ENCODE data around the gene ZNF506.
"Not testable (repeated sequence)": the region's sequence is repeated elsewhere in the genome, so short reads cannot be mapped to it uniquely, and the experiment has no call there.

Gene ZNF506

GRCh38 chr19:19821366-19821951 is at the start of gene ZNF506:
Gene ZNF506 (minus strand): TSS chr19:19821750. CDS start chr19:19821603, 147 bp downstream.
- no peak for FAIRE-seq

GRCh38 chr19:19870086-19870485 is 48.5 kb upstream of the ZNF506 start:
- FAIRE-seq: not testable (repeated sequence)

DNA sequence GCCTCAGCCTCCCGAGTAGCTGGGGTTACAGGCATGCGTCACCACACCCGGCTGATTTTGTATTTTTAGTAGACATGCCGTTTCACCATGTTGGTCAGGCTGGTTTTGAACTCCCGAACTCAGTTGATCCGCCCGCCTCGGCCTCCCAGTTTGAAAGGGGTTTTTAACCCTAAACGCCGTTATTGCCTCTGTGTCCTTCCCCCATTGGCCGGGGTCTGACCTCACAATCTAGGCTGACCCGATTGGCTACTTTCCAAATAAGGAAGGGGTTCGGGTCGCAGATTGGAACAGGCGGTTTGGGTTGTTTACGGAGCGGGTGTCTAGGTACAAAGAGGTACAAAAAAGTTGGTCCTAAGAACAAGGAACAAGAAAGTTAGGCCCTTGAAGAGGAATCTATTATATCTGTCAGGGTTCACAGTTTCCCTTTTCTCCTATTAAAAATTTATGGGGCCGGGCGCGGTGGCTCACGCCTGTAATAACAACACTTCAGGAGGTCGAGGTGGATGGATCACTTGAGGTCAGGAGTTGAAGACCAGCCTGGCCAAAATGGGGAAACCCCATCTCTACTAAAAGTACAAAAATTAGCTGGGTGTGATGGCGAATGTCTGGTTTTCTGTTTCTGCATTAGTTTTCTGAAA is 45.2 kb upstream of the ZNF506 start:
- no peak for FAIRE-seq

DNA sequence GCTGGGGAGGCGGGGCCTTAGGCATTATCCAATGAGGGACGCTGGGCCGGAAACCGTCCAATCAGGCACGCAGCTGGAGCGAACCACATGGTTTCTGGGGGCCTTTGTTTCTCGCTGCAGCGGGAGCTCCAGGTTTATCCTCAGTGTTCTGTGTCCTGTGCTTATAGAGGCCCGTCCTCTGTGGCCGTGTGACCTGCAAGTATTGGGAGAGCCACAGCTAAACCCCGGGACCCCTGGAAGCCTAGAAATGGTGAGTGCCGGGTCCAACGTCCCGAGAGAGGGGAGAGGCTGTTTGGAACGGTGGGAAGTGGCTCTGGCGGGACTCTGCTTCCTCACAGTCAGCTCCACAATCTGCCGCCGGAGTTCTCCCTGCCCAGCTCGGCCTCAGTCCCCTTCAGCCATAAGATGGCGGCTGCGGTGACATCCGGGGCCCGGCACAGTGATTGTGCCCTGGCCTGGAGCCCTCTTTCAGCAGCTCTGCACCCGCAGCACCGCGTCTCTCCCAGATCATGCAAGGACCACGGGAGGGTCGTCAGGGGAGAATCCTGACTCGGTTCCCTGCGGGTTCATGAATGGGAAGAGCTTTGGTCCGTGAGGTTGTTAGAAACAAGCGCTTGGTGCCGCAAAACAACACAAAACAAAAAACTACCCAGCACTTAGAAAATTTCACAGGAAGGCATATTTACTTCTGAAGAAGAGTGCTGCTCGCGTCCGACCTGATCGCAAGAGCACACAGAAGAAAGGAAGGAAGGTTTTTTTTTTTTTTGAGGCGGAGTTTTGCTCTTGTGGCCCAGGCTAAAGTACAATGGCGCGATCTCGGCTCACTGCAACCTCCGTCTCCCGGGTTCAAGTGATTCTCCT is 44.4 kb upstream of the ZNF506 start, which contains the start of gene ZNF253:
Gene ZNF253, plus strand, starts transcription at position 133 of the 861 bp plus-strand sequence. Its CDS starts 115 bp downstream, at position 248.
- no peak for FAIRE-seq

DNA sequence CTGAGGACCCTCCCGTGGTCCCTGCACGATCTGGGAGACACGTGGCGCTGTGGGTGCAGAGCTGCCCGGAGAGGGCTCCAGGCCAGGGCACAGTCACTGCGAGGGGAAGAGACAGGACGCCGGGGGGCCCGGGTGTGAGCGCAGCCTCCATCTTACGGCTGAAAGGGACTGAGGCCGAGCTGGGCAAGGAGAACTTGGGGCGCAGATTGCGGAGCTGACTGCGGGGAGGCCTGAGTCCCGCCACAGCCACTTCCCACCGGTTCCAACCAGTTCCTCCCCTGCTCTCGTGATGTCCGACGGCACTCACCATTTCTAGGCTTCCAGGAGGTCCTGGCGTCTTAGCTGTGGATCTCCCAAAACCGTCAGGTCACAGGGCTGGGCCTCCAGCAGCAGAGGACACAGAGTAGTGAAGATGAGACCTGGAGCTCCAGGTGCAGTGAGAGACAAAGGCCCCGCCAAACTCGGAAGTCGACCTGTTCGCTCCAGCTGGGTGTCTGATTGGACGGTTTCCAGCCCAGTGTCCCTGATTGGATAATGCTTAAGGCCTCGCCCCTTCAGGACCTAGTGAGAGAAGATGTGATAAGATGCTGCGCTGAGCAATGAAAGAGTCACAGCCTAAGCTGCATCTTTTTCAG is 39.3 kb upstream of the ZNF506 start:
- FAIRE-seq: no peak

DNA sequence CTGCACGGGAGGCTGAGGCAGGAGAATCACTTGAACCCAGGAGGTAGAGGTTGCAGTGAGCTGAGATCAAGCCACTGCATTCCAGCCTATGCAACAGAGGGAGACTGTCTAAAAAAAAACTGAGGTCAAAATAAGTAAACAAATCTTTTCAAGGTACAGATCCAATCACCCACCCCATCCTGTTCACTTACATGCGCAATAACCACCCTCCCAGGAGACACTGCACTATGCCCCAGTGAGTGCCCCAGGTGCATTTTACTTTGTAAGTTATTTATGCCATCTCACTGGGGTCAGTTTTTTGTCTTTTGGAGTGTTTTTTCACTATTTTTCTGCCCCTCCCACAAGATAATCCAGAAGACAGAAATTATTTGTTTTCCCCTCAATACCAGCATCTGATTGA is 37.2 kb upstream of the ZNF506 start:
- FAIRE-seq: no peak

DNA sequence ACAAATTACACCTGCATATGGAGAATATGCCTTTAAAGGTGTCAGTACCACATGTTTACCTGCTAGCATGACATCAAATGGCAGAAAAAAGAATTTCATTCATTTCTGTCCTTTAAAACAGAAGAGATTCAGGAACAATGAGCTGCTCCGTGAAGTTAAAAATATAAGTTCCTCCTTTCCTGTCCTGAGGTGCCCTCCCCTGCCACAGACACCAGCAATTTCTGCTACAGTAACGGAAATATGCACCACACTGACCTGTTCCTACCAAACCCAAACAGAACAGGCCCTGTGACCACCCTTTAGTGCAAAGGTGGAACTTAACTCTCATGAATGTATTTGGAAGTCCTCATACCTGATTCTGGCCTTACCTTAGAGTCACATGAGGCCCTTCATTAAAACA is 30.2 kb upstream of the ZNF506 start:
- FAIRE-seq: not testable (repeated sequence)

DNA sequence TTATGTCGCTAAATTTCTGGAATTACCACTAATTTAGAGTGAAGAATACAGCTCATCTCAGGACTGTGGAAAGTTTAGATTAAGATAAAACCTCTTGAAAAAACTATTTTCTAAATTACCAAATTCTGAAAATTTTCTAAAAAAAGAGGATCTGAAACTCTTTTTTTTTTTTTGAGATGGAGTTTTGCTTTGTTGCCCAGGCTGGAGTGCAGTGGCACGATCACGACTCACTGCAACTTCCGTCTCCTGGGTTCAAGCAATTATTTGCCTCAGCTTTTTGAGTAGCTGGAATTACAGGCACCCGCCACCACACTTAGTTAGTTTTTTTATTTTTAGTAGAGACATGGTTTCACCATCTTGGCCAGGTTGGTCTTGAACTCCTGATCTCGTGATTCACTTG is 27.5 kb upstream of the ZNF506 start:
- FAIRE-seq: no peak

- FAIRE-seq: no peak
Observed at GRCh38 chr19:19847781-19848180, 26.2 kb upstream of the ZNF506 start.

DNA sequence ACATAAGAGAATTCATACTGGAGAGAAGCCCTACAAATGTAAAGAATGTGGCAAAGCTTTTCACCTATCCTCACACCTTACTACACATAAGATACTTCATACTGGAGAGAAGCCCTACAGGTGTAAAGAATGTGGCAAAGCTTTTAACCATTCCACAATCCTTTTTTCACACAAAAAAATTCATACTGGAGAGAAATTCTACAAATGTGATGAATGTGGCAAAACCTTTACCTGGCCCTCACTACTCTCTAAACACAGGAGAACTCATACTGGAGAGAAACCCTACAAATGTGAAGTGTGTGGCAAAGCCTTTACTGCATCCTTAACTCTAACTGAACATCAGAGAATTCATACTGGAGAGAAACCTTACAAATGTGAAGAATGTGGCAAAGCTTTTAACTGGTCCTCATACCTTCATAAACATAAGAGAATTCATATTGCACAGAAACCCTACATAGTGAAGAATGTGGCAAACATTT is 14.0 kb upstream of the ZNF506 start:
- FAIRE-seq: no peak

DNA sequence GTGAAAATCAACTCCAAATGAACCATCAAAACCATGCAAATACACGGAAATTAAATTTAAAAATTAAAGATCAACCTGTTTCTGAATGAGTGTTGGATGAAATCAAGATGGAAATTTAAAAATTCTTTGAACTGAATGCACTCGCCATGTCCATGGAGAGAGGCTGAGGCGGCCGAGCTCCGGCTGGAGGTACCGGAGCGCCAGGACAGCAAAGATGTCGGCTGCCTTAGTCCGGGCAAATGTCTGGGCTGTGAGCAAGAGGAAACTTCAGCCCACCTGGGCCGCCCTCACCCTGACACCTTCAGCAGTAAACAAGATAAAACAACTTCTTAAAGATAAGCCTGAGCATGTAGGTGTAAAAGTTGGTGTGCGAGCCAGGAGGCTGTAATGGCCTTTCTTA is 5.3 kb upstream of the ZNF506 start:
- no peak for FAIRE-seq

GRCh38 chr19:19823916-19824315 is 2.4 kb upstream of the ZNF506 start:
- FAIRE-seq: no peak

GRCh38 chr19:19821976-19822375 is 426 bp upstream of the ZNF506 start:
- FAIRE-seq: not testable (repeated sequence)

DNA sequence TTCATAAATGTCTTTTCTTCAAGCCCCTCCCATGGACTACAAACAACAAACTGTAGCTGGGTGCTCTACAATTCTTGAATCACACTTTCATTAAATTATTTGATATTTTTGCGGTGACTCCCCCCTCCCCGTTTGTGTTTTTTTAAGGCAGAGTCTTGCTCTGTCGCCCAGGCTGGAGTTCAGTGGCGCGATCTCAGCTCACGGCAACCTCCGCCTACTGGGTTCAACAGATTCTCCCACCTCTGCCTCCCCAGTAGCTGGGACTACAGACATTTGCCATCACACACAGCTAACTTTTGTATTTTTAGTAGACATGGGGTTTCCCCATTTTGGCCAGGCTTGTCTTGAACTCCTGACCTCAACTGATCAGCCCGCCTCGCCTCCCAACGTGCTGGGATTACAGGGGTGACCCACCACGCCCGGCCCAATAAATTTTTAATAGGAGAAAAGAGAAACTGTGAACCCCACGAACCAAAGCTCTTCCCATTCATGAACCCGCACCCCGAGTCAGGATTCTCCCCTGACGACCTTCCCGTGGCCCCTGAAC is 703 bp downstream of the ZNF506 start:
- FAIRE-seq: no peak

DNA sequence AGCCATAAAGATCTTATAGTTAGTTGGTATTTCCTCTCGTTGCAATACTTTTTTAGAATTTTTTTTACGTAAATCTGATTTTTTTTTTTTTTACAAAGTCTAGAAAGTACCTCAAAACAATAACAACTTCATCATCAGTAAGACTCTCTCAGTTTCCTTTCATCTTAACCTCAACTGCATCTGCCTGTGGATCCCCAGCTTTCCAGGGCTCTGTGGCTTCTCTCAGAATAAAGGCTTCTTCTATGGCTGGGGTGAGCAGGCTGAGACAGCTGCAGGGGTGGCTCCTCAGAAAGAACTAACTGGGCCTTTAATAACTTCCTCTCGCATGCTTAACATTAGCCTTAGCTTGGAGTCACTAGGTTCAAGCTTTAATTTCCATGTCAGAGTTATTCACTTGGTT is 4.2 kb downstream of the ZNF506 start:
- FAIRE-seq: no peak

DNA sequence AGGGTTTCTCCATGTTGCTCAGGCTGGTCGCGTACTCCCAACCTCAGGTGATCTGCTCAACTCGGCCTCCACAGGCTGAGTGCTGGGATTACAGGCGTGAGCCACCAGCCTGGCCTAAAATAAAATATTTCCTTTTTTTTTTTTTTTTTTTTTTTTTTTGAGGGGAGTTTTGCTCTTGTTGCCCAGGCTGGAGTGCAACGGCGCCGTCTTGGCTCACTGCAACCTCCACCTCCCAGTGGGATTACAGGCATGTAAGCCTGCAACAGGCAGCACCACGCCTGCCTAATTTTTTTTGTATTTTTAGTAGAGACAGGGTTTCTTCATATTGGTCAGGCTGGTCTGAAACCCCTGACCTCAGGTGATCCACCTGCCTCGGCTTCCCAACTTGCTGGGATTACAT is 4.9 kb downstream of the ZNF506 start:
- FAIRE-seq: no peak

DNA sequence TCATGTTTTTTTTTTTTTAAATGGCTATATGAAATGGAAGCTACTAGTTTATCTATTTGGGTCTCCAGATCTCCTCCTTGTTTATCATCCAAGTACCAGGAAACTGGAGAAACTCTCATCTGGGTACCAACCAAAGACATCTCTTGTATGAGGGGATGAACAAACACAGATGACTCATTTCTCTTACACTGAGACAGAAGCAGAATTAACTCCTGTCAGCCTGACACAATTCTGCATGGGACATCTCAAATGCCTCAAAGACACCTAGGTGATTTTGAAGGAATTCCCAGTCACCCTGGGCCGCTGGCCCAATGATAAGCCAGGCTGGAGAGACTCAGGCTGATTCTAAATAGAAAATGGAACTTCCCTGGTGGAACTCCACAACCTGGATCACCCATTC is 9.6 kb downstream of the ZNF506 start:
- FAIRE-seq: not testable (repeated sequence)

DNA sequence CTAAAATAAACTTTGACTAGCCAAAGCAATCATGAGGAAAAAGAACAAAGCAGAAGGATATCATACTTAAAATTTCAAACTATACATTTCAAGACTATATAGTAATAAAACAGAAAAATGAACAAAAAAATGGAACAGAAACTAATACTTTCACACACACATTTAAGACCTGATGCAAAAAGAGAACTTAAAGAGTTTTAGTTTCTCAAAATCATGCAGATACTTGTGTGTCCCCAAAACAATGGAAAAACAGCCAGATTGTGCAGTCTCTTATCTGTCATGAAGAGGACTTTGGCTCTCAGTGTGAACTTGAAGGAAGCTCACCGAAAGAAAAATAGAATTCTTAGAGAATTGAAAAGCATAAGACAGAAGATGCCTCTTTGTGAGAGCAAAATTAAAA is 16.1 kb downstream of the ZNF506 start:
- no peak for FAIRE-seq

- FAIRE-seq: no peak
Observed at GRCh38 chr19:19788015-19788414, 33.5 kb downstream of the ZNF506 start.

- not testable (repeated sequence) for FAIRE-seq
Observed at GRCh38 chr19:19785476-19785875, 36.1 kb downstream of the ZNF506 start.

- no peak for FAIRE-seq
Observed at GRCh38 chr19:19782783-19783182, 38.8 kb downstream of the ZNF506 start.

DNA sequence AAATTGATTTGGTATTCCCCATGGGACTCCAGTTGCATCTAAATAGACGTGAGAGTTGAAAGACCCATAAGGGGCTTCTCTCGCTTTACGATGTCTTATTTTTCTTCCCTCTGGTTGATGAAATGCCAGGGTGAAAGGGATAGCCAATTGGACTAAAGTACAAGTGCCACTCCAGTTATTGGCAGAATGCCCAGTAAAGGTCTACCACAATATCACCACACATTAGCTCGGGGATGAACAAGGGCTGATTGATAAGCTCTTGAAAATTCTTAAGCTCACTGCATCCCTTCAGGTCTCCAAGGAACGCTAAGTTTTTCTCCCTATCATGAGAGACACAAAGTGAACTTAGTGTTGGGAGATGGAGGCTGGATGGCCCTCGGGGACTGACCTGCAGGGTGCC is 39.8 kb downstream of the ZNF506 start:
- not testable (repeated sequence) for FAIRE-seq

GRCh38 chr19:19778666-19779065 is 42.9 kb downstream of the ZNF506 start:
- FAIRE-seq: no peak
